Measurements from ENCODE around the gene ETFDH. TPM values are rescaled to one million over a fixed set of nuclear protein-coding genes. Genes with fewer than 3 reads are reported as not detected.
"Not testable (repeated sequence)": the region's sequence is repeated elsewhere in the genome, so short reads cannot be mapped to it uniquely, and the experiment has no call there.

The ETFDH gene
- total and polyA plus RNA-seq, 10 of the 15 experiments (the other 5 are each of a cell fraction or from before 2014, with no cell fraction given) = 10.9 to 30.4 (median 20.6) TPM

DNA sequence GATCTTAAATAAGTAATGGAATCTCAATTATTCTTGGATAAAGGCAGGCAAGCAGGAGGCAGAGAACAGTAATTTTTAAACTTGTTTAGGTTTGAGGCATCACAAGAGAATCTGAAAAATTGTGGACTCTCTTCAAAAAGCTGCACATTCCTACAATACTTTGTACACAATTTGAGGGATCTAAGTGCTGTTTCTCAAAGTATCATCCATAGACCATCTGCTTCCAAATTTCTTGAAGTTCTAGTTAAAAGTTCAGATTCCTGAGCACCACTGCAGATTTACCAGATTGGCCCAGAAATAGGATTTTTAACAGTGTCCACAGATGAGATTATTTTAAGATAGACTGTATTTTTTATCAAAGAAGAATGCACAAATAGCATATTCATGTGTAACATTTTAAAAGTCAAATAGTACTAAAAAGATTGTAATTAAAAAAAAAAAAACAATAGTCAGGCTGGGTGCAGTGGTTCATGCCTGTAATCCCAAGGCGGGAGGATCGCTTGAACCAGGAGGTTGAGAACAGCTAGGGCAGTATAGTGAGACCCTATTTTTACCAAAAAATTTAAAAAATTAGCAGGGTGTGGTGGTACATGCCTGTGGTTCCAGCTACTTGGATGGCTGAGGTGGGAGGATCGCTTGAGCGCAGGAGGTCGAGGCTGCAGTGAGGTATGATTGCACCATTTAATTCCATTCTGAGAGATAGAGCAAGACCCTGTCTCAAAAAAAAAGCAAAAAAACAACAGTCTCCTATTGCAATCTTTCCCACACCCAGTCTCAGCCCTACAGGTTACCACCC is 82.5 kb downstream of the ETFDH start:
- Histone ChIP-seq H3K27ac (ENCODE audit: control insufficient read depth, insufficient read depth) (no peak overlapping the region), H3K9ac (ENCODE audit: control insufficient read depth, insufficient read depth, low read length) (no peak overlapping the region), H3K79me2 (ENCODE audit: control insufficient read depth, insufficient read depth, low read length) (no peaks in the 10 kb centered on the region), H4K20me1 (ENCODE audit: control insufficient read depth, insufficient read depth) (no peaks in the 10 kb centered on the region), H3K4me1 (ENCODE audit: control insufficient read depth, insufficient read depth, low read length) (no peaks in the 10 kb centered on the region), H3K9me3 (replicated peaks; ENCODE audit: control insufficient read depth, insufficient read depth, low read length) (no peaks in the 10 kb centered on the region; the same call in 2 of the 3 replicates), H3K4me3 (no peak overlapping the region), H3K4me2 (ENCODE audit: control insufficient read depth, insufficient read depth) (no peak overlapping the region), H3K36me3 (ENCODE audit: control insufficient read depth in 2 of 2, insufficient read depth in 2 of 2, low read length in 1 of 2) (no peaks in the 10 kb centered on the region), H3K27me3 (replicated peaks in 1 of 2; ENCODE audit: control insufficient read depth in 2 of 2, insufficient read depth in 2 of 2, low read length in 1 of 2) (no peaks in the 10 kb centered on the region; a peak in 1 of 4 replicates), H2AFZ (ENCODE audit: control insufficient read depth, low read depth, low read length) (no peak overlapping the region)
- no peak for ATAC-seq
- TF ChIP-seq MXI1 (IDR thresholded peaks at IDR 0.05; ENCODE audit: low read depth, low read length) = no peak
- TF ChIP-seq REST (IDR thresholded peaks at IDR 0.05; ENCODE audit: low read depth, low read length) = no peak
- TF ChIP-seq, protein P1, sequence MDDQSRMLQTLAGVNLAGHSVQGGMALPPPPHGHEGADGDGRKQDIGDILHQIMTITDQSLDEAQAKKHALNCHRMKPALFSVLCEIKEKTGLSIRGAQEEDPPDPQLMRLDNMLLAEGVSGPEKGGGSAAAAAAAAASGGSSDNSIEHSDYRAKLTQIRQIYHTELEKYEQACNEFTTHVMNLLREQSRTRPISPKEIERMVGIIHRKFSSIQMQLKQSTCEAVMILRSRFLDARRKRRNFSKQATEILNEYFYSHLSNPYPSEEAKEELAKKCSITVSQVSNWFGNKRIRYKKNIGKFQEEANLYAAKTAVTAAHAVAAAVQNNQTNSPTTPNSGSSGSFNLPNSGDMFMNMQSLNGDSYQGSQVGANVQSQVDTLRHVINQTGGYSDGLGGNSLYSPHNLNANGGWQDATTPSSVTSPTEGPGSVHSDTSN (IDR thresholded peaks at IDR 0.05; ENCODE audit: insufficient replicate concordance, low read depth, low read length) = no peak
- TF ChIP-seq NR2C2 (IDR thresholded peaks at IDR 0.05; ENCODE audit: borderline replicate concordance, control insufficient read depth, insufficient read length, low read depth) = no peak
- TF ChIP-seq, protein P2, sequence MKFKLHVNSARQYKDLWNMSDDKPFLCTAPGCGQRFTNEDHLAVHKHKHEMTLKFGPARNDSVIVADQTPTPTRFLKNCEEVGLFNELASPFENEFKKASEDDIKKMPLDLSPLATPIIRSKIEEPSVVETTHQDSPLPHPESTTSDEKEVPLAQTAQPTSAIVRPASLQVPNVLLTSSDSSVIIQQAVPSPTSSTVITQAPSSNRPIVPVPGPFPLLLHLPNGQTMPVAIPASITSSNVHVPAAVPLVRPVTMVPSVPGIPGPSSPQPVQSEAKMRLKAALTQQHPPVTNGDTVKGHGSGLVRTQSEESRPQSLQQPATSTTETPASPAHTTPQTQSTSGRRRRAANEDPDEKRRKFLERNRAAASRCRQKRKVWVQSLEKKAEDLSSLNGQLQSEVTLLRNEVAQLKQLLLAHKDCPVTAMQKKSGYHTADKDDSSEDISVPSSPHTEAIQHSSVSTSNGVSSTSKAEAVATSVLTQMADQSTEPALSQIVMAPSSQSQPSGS (IDR thresholded peaks at IDR 0.05; ENCODE audit: low read length) = no peak
- TF ChIP-seq CBX3 (IDR thresholded peaks at IDR 0.05; ENCODE audit: borderline replicate concordance, low read depth) = no peak
- no peak for TF ChIP-seq BACH1 (IDR thresholded peaks at IDR 0.05; ENCODE audit: borderline replicate concordance)
- no peak for TF ChIP-seq RFX5 (IDR thresholded peaks at IDR 0.05; ENCODE audit: low read depth, low read length)
- no peak for TF ChIP-seq CBFB (IDR thresholded peaks at IDR 0.05; ENCODE audit: low read depth)
- no peak for DNase-seq (ENCODE audit: low read depth, low spot score)
- in situ Hi-C loops (cut with MboI) (no loop called here), intact Hi-C loops (cut with micrococcal nuclease; ENCODE audit: unreplicated experiment) (no loop called here)
- WGBS (ENCODE audit: insufficient coverage, insufficient replicate concordance, low lambda C conversion rate, missing lambda C conversion rate) = 84% methylated on average over 5 of the region's 5 CpGs
- ChIA-PET SMC1A (ENCODE audit: uncharacterized antibody, unreplicated experiment) (interaction anchor here (1.2 kb wide), 1 partner anchor 56 kb away, joined by 3 read pairs; no protein-coding TSS in a partner anchor), CTCF (interaction anchor here (0.5 to 2.3 kb wide), 6 partner anchors 15 to 1868 kb away, joined by 3 to 9 read pairs (median 3); no protein-coding TSS in a partner anchor), POLR2A (interaction anchor here (0.6 to 0.7 kb wide), 2 partner anchors 29 to 374 kb away, joined by 3 to 4 read pairs; no protein-coding TSS in a partner anchor), RAD21 (ENCODE audit: unreplicated experiment) (interaction anchor here (0.7 kb wide), 1 partner anchor 639 kb away, joined by 5 read pairs; no protein-coding TSS in a partner anchor)
- no peak for FAIRE-seq
- BruUV-seq (replicated peaks) = no TSS peak

DNA sequence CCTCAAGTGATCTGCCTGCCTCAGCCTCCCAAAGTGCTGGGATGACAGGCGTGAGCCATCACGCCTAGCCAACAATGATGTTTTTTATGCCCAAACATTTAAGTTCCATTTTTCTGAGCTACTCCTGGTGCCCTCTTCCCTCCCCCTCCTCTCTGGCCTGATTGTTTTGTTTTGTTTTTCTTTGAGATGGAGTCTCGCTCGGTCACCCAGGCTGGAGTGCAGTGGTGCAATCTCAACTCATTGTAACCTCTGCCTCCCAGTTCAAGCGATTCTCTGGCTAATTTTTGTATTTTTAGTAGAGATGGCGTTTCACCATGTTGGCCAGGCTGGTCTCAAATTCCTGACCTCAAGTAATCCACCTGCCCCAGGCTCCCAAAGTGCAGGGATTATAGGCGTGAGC is 83.7 kb downstream of the ETFDH start:
- H3K9ac ChIP-seq (ENCODE audit: control insufficient read depth, insufficient read depth, low read length); SMC1A ChIA-PET (ENCODE audit: uncharacterized antibody, unreplicated experiment); in situ Hi-C loops (cut with MboI); CTCF ChIA-PET; H3K4me3 ChIP-seq; BruUV-seq (replicated peaks); H3K36me3 ChIP-seq (ENCODE audit: control insufficient read depth in 2 of 2, insufficient read depth in 2 of 2, low read length in 1 of 2); intact Hi-C loops (cut with micrococcal nuclease; ENCODE audit: unreplicated experiment); H3K4me1 ChIP-seq (ENCODE audit: control insufficient read depth, insufficient read depth, low read length); H3K27ac ChIP-seq (ENCODE audit: control insufficient read depth, insufficient read depth); ATAC-seq; H2AFZ ChIP-seq (ENCODE audit: control insufficient read depth, low read depth, low read length); H3K27me3 ChIP-seq (replicated peaks in 1 of 2; ENCODE audit: control insufficient read depth in 2 of 2, insufficient read depth in 2 of 2, low read length in 1 of 2); H3K9me3 ChIP-seq (replicated peaks; ENCODE audit: control insufficient read depth, insufficient read depth, low read length); H3K4me2 ChIP-seq (ENCODE audit: control insufficient read depth, insufficient read depth); FAIRE-seq; RAD21 ChIA-PET (ENCODE audit: unreplicated experiment); POLR2A ChIA-PET; DNase-seq (ENCODE audit: low read depth, low spot score); H3K79me2 ChIP-seq (ENCODE audit: control insufficient read depth, insufficient read depth, low read length); H4K20me1 ChIP-seq (ENCODE audit: control insufficient read depth, insufficient read depth): not testable (repeated sequence)
- 54% methylated on average over 7 of the region's 7 CpGs for WGBS (ENCODE audit: insufficient coverage, insufficient replicate concordance, low lambda C conversion rate, missing lambda C conversion rate)

All from GM12878 (cell line).